ENCODE data around the gene FRMD7. TPM values are rescaled to one million over a fixed set of nuclear protein-coding genes. Genes with fewer than 3 reads are reported as not detected.
"Not testable (repeated sequence)": the region's sequence is repeated elsewhere in the genome, so short reads cannot be mapped to it uniquely, and the experiment has no call there.

Gene FRMD7
- total and polyA plus RNA-seq, 10 of the 15 experiments (the other 5 are each of a cell fraction or from before 2014, with no cell fraction given), result 0.03 to 0.94 TPM; not detected in 8

GRCh38 chrX:132165005-132165404, 37.2 kb upstream of the FRMD7 start (continued):
- TF ChIP-seq SIX5 (IDR thresholded peaks at IDR 0.05; ENCODE audit: low read depth, low read length, severe bottlenecking) (no peak), TAF1 (IDR thresholded peaks at IDR 0.05; ENCODE audit: borderline replicate concordance, low read depth, low read length) (no peak), MAX (IDR thresholded peaks at IDR 0.05; ENCODE audit: low read depth, low read length) (no peak), RELA (IDR thresholded peaks at IDR 0.05; ENCODE audit: borderline replicate concordance, partially characterized antibody) (no peak), BHLHE40 (IDR thresholded peaks at IDR 0.05; ENCODE audit: borderline replicate concordance in 1 of 2, low read depth in 2 of 2, low read length in 1 of 2) (no peak), ZNF24 (IDR thresholded peaks at IDR 0.05) (no peak), RELB (IDR thresholded peaks at IDR 0.05; ENCODE audit: low read depth) (no peak), ZNF687 (IDR thresholded peaks at IDR 0.05) (no peak)

GRCh38 chrX:132163094-132163493, 35.3 kb upstream of the FRMD7 start:
- H3K4me3 ChIP-seq; H3K9ac ChIP-seq (ENCODE audit: control insufficient read depth, insufficient read depth, low read length); H3K4me2 ChIP-seq (ENCODE audit: control insufficient read depth, insufficient read depth); H3K27me3 ChIP-seq (replicated peaks in 1 of 2; ENCODE audit: control insufficient read depth in 2 of 2, insufficient read depth in 2 of 2, low read length in 1 of 2); POLR2A ChIA-PET; CTCF ChIA-PET; H3K27ac ChIP-seq (ENCODE audit: control insufficient read depth, insufficient read depth); BruUV-seq (replicated peaks); H3K9me3 ChIP-seq (replicated peaks; ENCODE audit: control insufficient read depth, insufficient read depth, low read length); intact Hi-C loops (cut with micrococcal nuclease; ENCODE audit: unreplicated experiment); H2AFZ ChIP-seq (ENCODE audit: control insufficient read depth, low read depth, low read length); SMC1A ChIA-PET (ENCODE audit: uncharacterized antibody, unreplicated experiment); H3K36me3 ChIP-seq (ENCODE audit: control insufficient read depth in 2 of 2, insufficient read depth in 2 of 2, low read length in 1 of 2); FAIRE-seq; ATAC-seq; H3K4me1 ChIP-seq (ENCODE audit: control insufficient read depth, insufficient read depth, low read length); H3K79me2 ChIP-seq (ENCODE audit: control insufficient read depth, insufficient read depth, low read length); RAD21 ChIA-PET (ENCODE audit: unreplicated experiment); in situ Hi-C loops (cut with MboI); DNase-seq (ENCODE audit: low read depth, low spot score); H4K20me1 ChIP-seq (ENCODE audit: control insufficient read depth, insufficient read depth): not testable (repeated sequence)
- WGBS (ENCODE audit: insufficient coverage, insufficient replicate concordance, low lambda C conversion rate, missing lambda C conversion rate), result 67% methylated on average over 3 of the region's 3 CpGs
